ENCODE results near the gene FOXK1. TPM values are rescaled to one million over a fixed set of nuclear protein-coding genes. Genes with fewer than 3 reads are reported as not detected.
A peak's percentile ranks its signal among the peaks of the same experiment; 100 is the strongest.

Gene FOXK1
- total RNA-seq, 1 donor from 2014 or later = 53.6 TPM

GRCh38 chr7:4751398-4751947 is 69.4 kb downstream of the FOXK1 start:
- peaks cover 70% of the 10 kb centered on the region for H3K79me2 ChIP-seq (ENCODE audit: insufficient read depth, low read length)
- H3K4me2 ChIP-seq (ENCODE audit: low read length) = no peak overlapping the region
- H2AFZ ChIP-seq (ENCODE audit: low read depth, low read length) = no peak overlapping the region
- Mint-ChIP-seq H3K4me3 (ENCODE audit: unreplicated experiment) (no peak overlapping the region), H3K27me3 (ENCODE audit: low read depth, unreplicated experiment) (no peaks in the 10 kb centered on the region), H3K36me3 (ENCODE audit: low read depth, unreplicated experiment) (peaks cover 26% of the 10 kb centered on the region), H3K27ac (ENCODE audit: unreplicated experiment) (no peak overlapping the region), H3K4me1 (ENCODE audit: low read depth, unreplicated experiment) (peaks cover 12% of the 10 kb centered on the region), H3K9me3 (ENCODE audit: unreplicated experiment) (no peaks in the 10 kb centered on the region)
- DNase-seq (ENCODE audit: low read depth) (no peak), FAIRE-seq (no peak)
- no peak overlapping the region for H3K4me3 ChIP-seq (ENCODE audit: insufficient read depth, low read depth, low read length)
- no peaks in the 10 kb centered on the region for H3K27me3 ChIP-seq (ENCODE audit: insufficient read depth, low read length)
- H3K36me3 ChIP-seq (ENCODE audit: insufficient read depth, low read length) = peaks cover 4% of the 10 kb centered on the region
- TF ChIP-seq EZH2 (IDR thresholded peaks at IDR 0.05; ENCODE audit: insufficient read depth, low read length) (no peak), CTCF (IDR thresholded peaks at IDR 0.05; ENCODE audit: insufficient read depth, low read depth, low read length) (no peak)
- peaks cover 33% of the 10 kb centered on the region for H4K20me1 ChIP-seq (ENCODE audit: insufficient read depth, low read length)
- H3K4me1 ChIP-seq (ENCODE audit: insufficient read depth, low read length) = peaks cover 4% of the 10 kb centered on the region
- H3K27ac ChIP-seq (ENCODE audit: low read depth, low read length) = no peak overlapping the region
- H3K9ac ChIP-seq (ENCODE audit: low read length) = no peak overlapping the region
- no peaks in the 10 kb centered on the region for H3K9me3 ChIP-seq (ENCODE audit: insufficient read depth, low read depth, low read length)

DNA sequence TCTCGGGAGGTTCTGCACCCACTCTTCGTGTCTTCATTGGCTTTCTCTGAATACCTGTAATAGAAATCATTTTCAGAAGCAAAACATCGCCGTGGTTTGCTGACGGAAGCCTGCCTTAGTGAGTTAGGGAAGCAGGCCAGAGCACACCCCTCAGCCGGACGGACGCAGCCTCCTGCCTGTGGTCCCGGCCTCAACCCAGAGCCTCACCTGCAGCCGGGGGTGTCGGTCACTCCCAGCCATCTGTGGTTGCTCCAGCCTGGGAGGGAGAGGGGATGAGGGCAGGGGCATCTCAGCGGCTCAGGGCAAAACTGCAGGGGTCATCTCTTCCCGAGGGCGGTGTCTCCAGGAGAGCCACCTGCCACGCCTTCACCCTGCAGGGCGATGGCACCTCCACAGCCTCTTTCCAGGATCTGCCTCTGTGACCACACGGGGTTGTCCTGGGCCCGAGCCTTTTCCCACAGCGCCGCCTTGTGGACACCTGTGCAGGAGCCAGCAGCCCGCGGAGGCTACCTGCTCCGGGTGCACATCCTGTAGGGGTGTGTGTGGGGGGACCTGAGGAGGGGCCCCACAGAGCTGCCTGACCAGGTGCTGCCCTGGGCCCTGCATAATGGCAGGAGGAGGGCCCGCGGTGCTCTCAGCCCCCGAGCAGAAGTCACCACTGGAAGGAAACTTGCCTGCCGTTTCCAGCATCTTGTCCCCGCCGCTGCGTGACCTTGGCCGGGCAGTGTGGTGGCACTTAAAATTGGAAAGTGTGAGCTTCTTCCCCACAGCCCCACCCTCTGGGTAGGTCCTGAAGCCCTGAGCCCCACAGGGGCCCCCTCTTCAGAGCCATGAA is 71.7 kb downstream of the FOXK1 start:
- Histone ChIP-seq H3K27me3 (ENCODE audit: insufficient read depth, low read length) (no peaks in the 10 kb centered on the region), H3K4me2 (ENCODE audit: low read length) (no peak overlapping the region), H4K20me1 (ENCODE audit: insufficient read depth, low read length) (peaks cover 33% of the 10 kb centered on the region), H3K36me3 (ENCODE audit: insufficient read depth, low read length) (peaks cover 11% of the 10 kb centered on the region), H3K4me3 (ENCODE audit: insufficient read depth, low read depth, low read length) (no peak overlapping the region), H3K79me2 (ENCODE audit: insufficient read depth, low read length) (peaks cover 48% of the 10 kb centered on the region), H2AFZ (ENCODE audit: low read depth, low read length) (no peak overlapping the region), H3K4me1 (ENCODE audit: insufficient read depth, low read length) (peaks cover 4% of the 10 kb centered on the region), H3K27ac (ENCODE audit: low read depth, low read length) (no peak overlapping the region), H3K9ac (ENCODE audit: low read length) (no peak overlapping the region), H3K9me3 (ENCODE audit: insufficient read depth, low read depth, low read length) (no peaks in the 10 kb centered on the region)
- H3K4me1 Mint-ChIP-seq (ENCODE audit: low read depth, unreplicated experiment) = no peaks in the 10 kb centered on the region
- no peaks in the 10 kb centered on the region for H3K9me3 Mint-ChIP-seq (ENCODE audit: unreplicated experiment)
- DNase-seq (ENCODE audit: low read depth) = no peak
- H3K27ac Mint-ChIP-seq (ENCODE audit: unreplicated experiment) = no peak overlapping the region
- no peak for FAIRE-seq
- H3K4me3 Mint-ChIP-seq (ENCODE audit: unreplicated experiment) = no peak overlapping the region
- H3K27me3 Mint-ChIP-seq (ENCODE audit: low read depth, unreplicated experiment) = no peaks in the 10 kb centered on the region
- peaks cover 18% of the 10 kb centered on the region for H3K36me3 Mint-ChIP-seq (ENCODE audit: low read depth, unreplicated experiment)
- TF ChIP-seq EZH2 (IDR thresholded peaks at IDR 0.05; ENCODE audit: insufficient read depth, low read length) (no peak), CTCF (IDR thresholded peaks at IDR 0.05; ENCODE audit: insufficient read depth, low read depth, low read length) (peak; percentile 51)
